HEK293 (cell line): ENCODE measurements around the gene TRAF4.

Experiments used
- CTCF ChIA-PET: fragments of 350-600 bp; formaldehyde crosslinking; extraction: SDS; loops from one replicate; lab custom pipeline; 2021; ENCODE audit warnings: antibody characterized with exemption; lab: Yijun Ruan, JAX
- POLR2A ChIA-PET: fragments of 300-600 bp; formaldehyde crosslinking; extraction: SDS; loops from one replicate; lab custom pipeline; 2020; ENCODE audit warnings: antibody characterized with exemption, inconsistent platforms; lab: Yijun Ruan, JAX
- H3K27ac ChIP-seq: fragments of 200-500 bp; sonication (Bioruptor generic); 2 replicates; pipeline ENCODE4 v1.5.1; 2014; ENCODE audit warnings: low read depth, low read length, control low read depth, inconsistent platforms; ENCODE audit errors: extremely low read depth
- H3K36me3 ChIP-seq, 2 experiments: fragments of 200-500 bp in 1 of 2; sonication (Bioruptor generic) in 1 of 2; 1 replicate in 1 of 2; 2 replicates in 1 of 2; pipeline ENCODE4 v1.5.1; 2014 to 2017; ENCODE audit warnings: inconsistent platforms in 2 of 2, low read length in 2 of 2; ENCODE audit not compliant: control insufficient read depth in 2 of 2, insufficient read depth in 1 of 2
- H3K4me1 ChIP-seq: fragments of 200-500 bp; sonication (Bioruptor generic); 2 replicates; pipeline ENCODE4 v1.5.1; 2014; ENCODE audit warnings: mild to moderate bottlenecking, low read length, inconsistent platforms; ENCODE audit not compliant: control insufficient read depth, insufficient read depth
- H3K4me3 ChIP-seq: 2 replicates; pipeline ENCODE4 v1.5.1; 2011; ENCODE audit warnings: low read depth, mild to moderate bottlenecking, control low read depth, low read length, moderate library complexity
- H3K9me3 ChIP-seq: fragments of 200-500 bp; sonication (Bioruptor generic); 2 replicates; pipeline ENCODE4 v1.5.1; 2014; ENCODE audit warnings: low read depth, low read length, inconsistent platforms; ENCODE audit not compliant: control insufficient read depth, insufficient read depth
- GFI1B ChIP-seq: fragments of 450-650 bp; formaldehyde crosslinking; IDR thresholded peaks from 2 replicates; pipeline ENCODE4 v1.5.1; 2016; ENCODE audit warnings: missing biosample characterization, missing genetic modification characterization
- GLI4 ChIP-seq: fragments of 450-650 bp; formaldehyde crosslinking; IDR thresholded peaks from 2 replicates; pipeline ENCODE4 v1.5.1; 2016; ENCODE audit warnings: missing biosample characterization, missing genetic modification characterization
- HOXA7 ChIP-seq: sonication (generic); formaldehyde crosslinking; IDR thresholded peaks from 2 replicates; pipeline ENCODE4 v1.8.1; 2022; ENCODE audit warnings: missing genetic modification reagents, borderline replicate concordance
- IKZF3 ChIP-seq: fragments of 450-650 bp; IDR thresholded peaks from 2 replicates; pipeline ENCODE4 v1.5.0; 2018; ENCODE audit warnings: missing biosample characterization, mild to moderate bottlenecking, missing genetic modification characterization, moderate library complexity
- KLF1 ChIP-seq: fragments of 450-650 bp; formaldehyde crosslinking; IDR thresholded peaks from 2 replicates; pipeline ENCODE4 v1.5.1; 2016; ENCODE audit warnings: missing biosample characterization, missing genetic modification characterization
- KLF10 ChIP-seq: fragments of 450-650 bp; IDR thresholded peaks from 2 replicates; pipeline ENCODE4 v1.5.1; 2018; ENCODE audit warnings: missing biosample characterization, mild to moderate bottlenecking, missing genetic modification characterization
- TCF7L2 ChIP-seq: IDR thresholded peaks from 2 replicates; pipeline ENCODE4 v1.6.1; 2011; ENCODE audit warnings: low read depth, mild to moderate bottlenecking, inconsistent platforms, low read length, moderate library complexity, borderline replicate concordance
- ZBTB17 ChIP-seq: fragments of 450-650 bp; formaldehyde crosslinking; IDR thresholded peaks from 2 replicates; pipeline ENCODE4 v1.5.1; 2016; ENCODE audit warnings: missing biosample characterization, missing genetic modification characterization
- ZBTB8A ChIP-seq: fragments of 450-650 bp; formaldehyde crosslinking; IDR thresholded peaks from 2 replicates; pipeline ENCODE4 v1.5.1; 2016; ENCODE audit warnings: missing biosample characterization, missing genetic modification characterization
- ZEB2 ChIP-seq: fragments of 450-650 bp; formaldehyde crosslinking; IDR thresholded peaks from 2 replicates; pipeline ENCODE4 v1.5.1; 2016; ENCODE audit warnings: missing biosample characterization, missing genetic modification characterization
- ZFP69B ChIP-seq: fragments of 450-650 bp; formaldehyde crosslinking; IDR thresholded peaks from 2 replicates; pipeline ENCODE4 v1.5.1; 2016; ENCODE audit warnings: missing biosample characterization, missing genetic modification characterization
- ZNF10 ChIP-seq: fragments of 450-650 bp; formaldehyde crosslinking; IDR thresholded peaks from 2 replicates; pipeline ENCODE4 v1.5.1; 2017; ENCODE audit warnings: missing biosample characterization, missing genetic modification characterization
- ZNF140 ChIP-seq: fragments of 450-650 bp; formaldehyde crosslinking; IDR thresholded peaks from 2 replicates; pipeline ENCODE4 v1.5.1; 2016; ENCODE audit warnings: missing biosample characterization, missing genetic modification characterization
- ZNF174 ChIP-seq: fragments of 450-650 bp; formaldehyde crosslinking; IDR thresholded peaks from 2 replicates; pipeline ENCODE4 v1.5.0; 2017; ENCODE audit warnings: missing biosample characterization, mild to moderate bottlenecking, missing genetic modification characterization
- ZNF175 ChIP-seq: fragments of 450-650 bp; formaldehyde crosslinking; IDR thresholded peaks from 2 replicates; pipeline ENCODE4 v1.5.1; 2016; ENCODE audit warnings: missing biosample characterization, missing genetic modification characterization
- ZNF214 ChIP-seq: fragments of 450-650 bp; formaldehyde crosslinking; IDR thresholded peaks from 2 replicates; pipeline ENCODE4 v1.5.1; 2017; ENCODE audit warnings: missing biosample characterization, mild to moderate bottlenecking, missing genetic modification characterization, borderline replicate concordance
- ZNF350 ChIP-seq: fragments of 450-650 bp; formaldehyde crosslinking; IDR thresholded peaks from 2 replicates; pipeline ENCODE4 v1.5.0; 2017; ENCODE audit warnings: missing biosample characterization, mild to moderate bottlenecking, missing genetic modification characterization
- ZNF362 ChIP-seq: fragments of 450-650 bp; formaldehyde crosslinking; IDR thresholded peaks from 2 replicates; pipeline ENCODE4 v1.5.1; 2016; ENCODE audit warnings: missing biosample characterization, missing genetic modification characterization
- ZNF416 ChIP-seq: fragments of 450-650 bp; formaldehyde crosslinking; IDR thresholded peaks from 2 replicates; pipeline ENCODE4 v1.5.1; 2016; ENCODE audit warnings: missing biosample characterization, missing genetic modification characterization
- ZNF510 ChIP-seq: fragments of 450-650 bp; formaldehyde crosslinking; IDR thresholded peaks from 2 replicates; pipeline ENCODE4 v1.5.1; 2018; ENCODE audit warnings: mild to moderate bottlenecking, missing genetic modification characterization, missing biosample characterization; ENCODE audit not compliant: insufficient replicate concordance
- ZNF518A ChIP-seq: fragments of 450-650 bp; formaldehyde crosslinking; conservative IDR thresholded peaks from 2 replicates; pipeline ENCODE4 v1.5.1; 2016; ENCODE audit warnings: low read depth, missing biosample characterization, missing genetic modification characterization
- ZNF544 ChIP-seq: fragments of 450-650 bp; formaldehyde crosslinking; IDR thresholded peaks from 2 replicates; pipeline ENCODE4 v1.5.0; 2017; ENCODE audit warnings: missing biosample characterization, missing genetic modification characterization
- ZNF623 ChIP-seq: fragments of 450-650 bp; formaldehyde crosslinking; IDR thresholded peaks from 2 replicates; pipeline ENCODE4 v1.5.1; 2016; ENCODE audit warnings: missing biosample characterization, missing genetic modification characterization
- ZNF624 ChIP-seq: fragments of 450-650 bp; formaldehyde crosslinking; IDR thresholded peaks from 2 replicates; pipeline ENCODE4 v1.5.1; 2017; ENCODE audit warnings: missing biosample characterization, missing genetic modification characterization
- ZNF677 ChIP-seq: fragments of 450-650 bp; IDR thresholded peaks from 2 replicates; pipeline ENCODE4 v1.5.0; 2018; ENCODE audit warnings: missing biosample characterization, mild to moderate bottlenecking, missing genetic modification characterization, moderate library complexity
- ZNF707 ChIP-seq: fragments of 450-650 bp; formaldehyde crosslinking; IDR thresholded peaks from 2 replicates; pipeline ENCODE4 v1.5.1; 2016; ENCODE audit warnings: missing biosample characterization, missing genetic modification characterization
- ZNF792 ChIP-seq: fragments of 450-650 bp; formaldehyde crosslinking; IDR thresholded peaks from 2 replicates; pipeline ENCODE4 v1.5.1; 2016; ENCODE audit warnings: missing biosample characterization, missing genetic modification characterization
- ZNF837 ChIP-seq: fragments of 450-650 bp; formaldehyde crosslinking; IDR thresholded peaks from 2 replicates; pipeline ENCODE4 v1.5.1; 2016; ENCODE audit warnings: missing biosample characterization, missing genetic modification characterization
- ZSCAN30 ChIP-seq: fragments of 450-650 bp; IDR thresholded peaks from 2 replicates; pipeline ENCODE4 v1.5.1; 2018; ENCODE audit warnings: missing biosample characterization, mild to moderate bottlenecking, missing genetic modification characterization, moderate library complexity

Gene TRAF4

GRCh38 chr17:28737770-28738679 lies 5.8 kb upstream of the TRAF4 start:
- H3K4me3 ChIP-seq, result no peak overlapping the region
- no peak overlapping the region for H3K27ac ChIP-seq

GRCh38 chr17:28738680-28739384 lies 5.0 kb upstream of the TRAF4 start:
- Histone ChIP-seq H3K4me3 (no peak overlapping the region), H3K9me3 (no peaks in the 10 kb centered on the region), H3K4me1 (0 out of 2 replicates have a peak, but pooled peaks cover 3% of the 10 kb centered on the region), H3K27ac (no peak overlapping the region), H3K36me3 (peaks cover 0 to 31% of the 10 kb centered on the region in 2 experiments; a peak in 1 of 3 replicates)
- ChIA-PET POLR2A (interaction anchor here (0.7 kb wide), 1 partner anchor 19 kb away, joined by 4 read pairs; the partner anchor contains the start of gene RPL23A), CTCF (interaction anchor here (16.7 kb wide), 1 partner anchor 13 kb away, joined by 445 read pairs; the partner anchor contains the start of genes NEK8, RPL23A and TLCD1)
- TF ChIP-seq KLF10 (tag by site-specific recombination) (no peak), ZNF707 (tag by site-specific recombination) (no peak), ZNF174 (no peak), ZBTB17 (no peak), ZNF623 (tag by site-specific recombination) (no peak), GLI4 (no peak), ZNF350 (tag by site-specific recombination) (no peak), ZNF510 (tag by site-specific recombination) (no peak), ZFP69B (no peak), ZNF792 (tag by site-specific recombination) (no peak), ZNF544 (tag by site-specific recombination) (no peak), HOXA7 (CRISPR knock-in tag) (no peak), ZNF837 (tag by site-specific recombination) (no peak), TCF7L2 (no peak), KLF1 (tag by site-specific recombination) (no peak), ZNF214 (no peak), IKZF3 (tag by site-specific recombination) (no peak), ZNF518A (no peak), ZNF624 (tag by site-specific recombination) (no peak)

More at GRCh38 chr17:28737770-28738679, 5.8 kb upstream of the TRAF4 start:
- POLR2A ChIA-PET, result interaction anchor here (0.7 to 1.0 kb wide), 2 partner anchors 10 to 18 kb away, joined by 3 to 4 read pairs; partner anchors contain the start of gene RPL23A
- CTCF ChIA-PET, result no interaction called here
- Histone ChIP-seq H3K36me3 (peaks cover 0 to 31% of the 10 kb centered on the region in 2 experiments; a peak in 1 of 3 replicates), H3K9me3 (no peaks in the 10 kb centered on the region), H3K4me1 (0 out of 2 replicates have a peak, but pooled peaks cover 3% of the 10 kb centered on the region)
- no peak for TF ChIP-seq GFI1B (tag by site-specific recombination)
- TF ChIP-seq ZSCAN30, result no peak
- no peak for TF ChIP-seq ZNF544 (tag by site-specific recombination)
- no peak for TF ChIP-seq ZBTB8A (tag by site-specific recombination)
- TF ChIP-seq ZNF140 (tag by site-specific recombination), result no peak
- TF ChIP-seq ZNF10, result no peak
- no peak for TF ChIP-seq ZNF362 (tag by site-specific recombination)
- TF ChIP-seq ZNF175 (tag by site-specific recombination), result no peak
- TF ChIP-seq ZNF416 (tag by site-specific recombination), result no peak
- TF ChIP-seq ZNF677 (tag by site-specific recombination), result no peak
- TF ChIP-seq ZEB2, result no peak
- TF ChIP-seq ZNF624 (tag by site-specific recombination), result no peak
